ENCODE data around the gene RAB27B.

RAB27B gene

DNA sequence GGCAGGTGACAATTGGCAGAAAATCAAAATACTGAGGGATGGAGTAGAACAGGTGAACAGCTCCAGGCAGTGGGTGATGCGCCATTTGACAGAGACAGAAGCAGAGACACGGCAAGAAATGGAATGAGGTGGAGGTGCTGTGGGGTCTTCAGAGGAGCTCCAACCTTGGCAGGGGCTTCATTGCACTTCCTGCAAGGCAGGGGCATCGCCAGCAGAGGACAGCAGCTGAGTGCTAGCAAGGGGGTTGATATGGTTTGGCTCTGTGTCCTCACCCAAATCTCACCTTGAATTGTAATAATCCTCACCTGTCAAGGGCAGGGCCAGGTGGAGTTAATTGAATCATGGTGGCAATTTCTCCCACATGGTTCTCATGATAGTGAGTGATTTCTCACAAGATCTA lies 88.2 kb downstream of the RAB27B start:
- DNase-seq, result no peak

DNA sequence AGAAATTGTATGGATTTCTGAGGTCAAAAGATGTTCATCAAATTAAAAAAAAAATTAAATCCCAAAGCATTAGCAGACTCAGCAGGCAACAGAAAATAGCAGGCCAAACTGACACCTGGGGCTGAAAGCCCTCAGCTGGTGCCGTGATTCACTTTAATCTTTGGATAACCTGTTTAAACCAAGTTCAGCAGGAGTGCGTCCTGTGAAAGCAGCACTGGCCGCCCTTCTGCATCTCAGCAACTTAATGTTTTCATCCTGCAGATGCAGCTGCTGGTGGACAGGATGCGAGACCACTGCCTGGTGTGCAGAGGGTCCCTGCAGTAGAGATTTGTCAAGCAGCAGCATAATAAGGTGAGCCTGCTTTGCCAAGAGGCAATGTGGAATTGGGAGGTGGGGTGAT lies 89.8 kb downstream of the RAB27B start:
- no peak for DNase-seq

DNA sequence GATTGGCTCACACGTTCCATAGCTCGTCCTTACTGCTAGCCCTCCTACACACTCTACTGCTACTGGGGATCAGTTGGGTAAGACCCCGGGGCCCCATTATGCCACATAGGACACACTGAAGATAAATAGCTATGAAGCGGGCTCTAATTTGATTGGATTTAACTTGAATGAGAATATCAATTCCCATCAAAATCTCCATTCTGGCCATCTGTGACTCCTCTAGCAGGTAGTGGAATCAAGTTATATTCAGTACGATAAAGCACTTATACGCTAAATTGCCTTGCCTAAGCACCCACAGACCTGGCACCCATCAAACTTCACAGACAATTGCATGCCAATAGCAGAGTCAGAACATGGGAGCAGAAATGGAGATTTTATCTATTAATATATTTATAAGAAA lies 91.1 kb downstream of the RAB27B start:
- no peak for DNase-seq

DNA sequence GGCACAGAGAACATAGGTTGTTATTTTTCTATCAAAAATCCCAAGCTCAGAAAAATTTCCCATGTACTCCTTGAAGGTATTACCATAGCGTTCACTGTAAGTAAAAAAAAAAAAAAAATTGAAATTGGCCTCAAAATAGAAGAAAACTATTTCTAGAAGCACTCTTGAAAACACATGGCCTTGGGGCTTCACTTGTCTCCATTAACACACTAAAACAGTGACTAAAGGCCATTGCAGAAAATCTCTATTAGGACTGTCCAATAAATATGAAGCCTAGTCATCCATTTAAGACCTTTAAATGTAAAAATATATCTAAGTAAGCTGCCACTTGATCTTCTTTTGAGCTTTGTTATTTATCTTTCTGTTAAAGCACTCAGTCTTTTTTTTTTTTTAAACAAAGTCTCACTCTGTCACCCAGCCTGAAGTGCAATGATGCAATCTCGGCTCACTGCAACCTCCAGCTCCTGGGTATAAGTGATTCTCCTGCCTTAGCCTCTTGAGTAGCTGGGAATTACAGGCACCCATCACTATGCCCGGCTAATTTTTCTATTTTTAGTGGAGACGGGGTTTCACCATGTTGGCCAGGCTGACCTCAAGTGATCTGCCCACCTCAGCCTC lies 95.2 kb downstream of the RAB27B start:
- DNase-seq, result no peak

DNA sequence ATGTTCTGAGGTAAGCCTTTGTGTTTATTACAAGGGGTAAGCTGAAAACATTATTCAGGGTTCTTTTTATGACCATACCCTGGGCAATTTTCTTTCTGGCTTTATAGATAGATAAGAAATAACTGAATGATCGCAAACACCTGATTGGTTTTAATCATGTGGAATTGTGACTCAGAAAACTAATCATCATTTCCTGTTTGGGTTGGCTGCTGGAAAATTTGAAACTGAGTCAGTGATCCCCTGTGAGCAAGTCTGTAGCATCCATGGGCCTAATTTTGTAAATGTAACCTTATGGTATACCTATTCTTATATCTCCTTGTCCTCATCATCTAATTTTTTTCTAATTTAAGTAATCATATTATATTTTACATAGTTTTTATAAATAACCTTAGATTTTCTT lies 96.7 kb downstream of the RAB27B start:
- no peak for DNase-seq

- no peak for DNase-seq
These were observed 98.5 kb downstream of the RAB27B start for GRCh38 chr18:54926593-54927325.

- no peak for DNase-seq
These were observed 100.0 kb downstream of the RAB27B start for GRCh38 chr18:54928236-54928635.

DNA sequence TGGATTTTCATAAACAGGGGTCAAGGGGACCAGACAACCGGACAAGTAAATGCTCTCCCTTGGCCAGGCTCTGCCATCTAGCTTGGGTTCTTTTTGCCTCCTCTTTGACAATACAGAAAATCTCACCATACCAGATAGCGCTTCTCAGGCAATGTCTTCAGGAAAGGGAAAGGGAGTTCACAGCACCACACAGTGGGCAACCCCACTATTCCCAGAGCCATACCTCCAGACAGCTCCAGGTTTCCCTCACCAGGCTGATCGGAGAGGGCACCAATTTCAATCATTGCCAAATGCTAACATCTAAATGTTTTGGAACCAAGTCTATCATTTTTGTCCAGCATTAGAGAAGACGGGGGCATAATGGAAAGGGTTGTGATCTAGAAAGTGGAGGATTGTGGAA lies 102.9 kb downstream of the RAB27B start:
- no peak for DNase-seq

- no peak for DNase-seq
These were observed 104.2 kb downstream of the RAB27B start for GRCh38 chr18:54932472-54932871.

DNA sequence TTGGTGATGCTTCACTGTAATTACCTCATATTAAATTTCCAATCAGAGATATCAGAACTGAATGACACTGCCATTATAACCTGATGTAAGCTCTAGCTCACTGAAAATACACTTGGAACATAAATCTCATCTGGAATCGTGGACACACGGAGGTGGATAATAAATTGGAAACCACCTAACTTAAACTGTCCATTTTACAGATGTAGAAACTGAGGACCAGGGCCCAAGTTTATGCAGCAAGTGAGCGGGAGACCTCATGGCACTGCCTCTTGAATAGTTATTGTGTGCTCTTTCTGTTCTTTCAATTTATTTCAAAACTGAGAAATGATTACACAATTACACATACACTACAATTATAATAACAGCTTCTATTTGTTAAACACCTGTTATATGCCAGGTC lies 110.2 kb downstream of the RAB27B start:
- no peak for DNase-seq

GRCh38 chr18:54939361-54939917 lies 111.2 kb downstream of the RAB27B start:
- DNase-seq, result no peak

- no peak for DNase-seq
These were observed 113.9 kb downstream of the RAB27B start for GRCh38 chr18:54942144-54942543.

- no peak for DNase-seq
These were observed 114.3 kb downstream of the RAB27B start for GRCh38 chr18:54942569-54942968.

Measured in NK-92 treated with Interleukin-12 subunit alpha and Interleukin-12 subunit beta, amount 100 ng/mL, for 24 hours (cell line).